Memory B cell (primary cell): ENCODE measurements around the gene GPX3.
A peak's percentile ranks its signal among the peaks of the same experiment; 100 is the strongest.

Source experiments
- ATAC-seq: fragments of 150-1000 bp; cut with Tn5 transposase; 2 replicates; pipeline ENCODE4 v1.10.0; 2021; ENCODE audit warnings: low read depth, mild to moderate bottlenecking, moderate library complexity
- DNase-seq, 2 donors: peaks; one replicate each; pipeline ENCODE4 v3.0.0; 2022; ENCODE audit warnings: low spot score in 2 of 2
- H3K27ac Mint-ChIP-seq: one replicate; pipeline ENCODE4 v1.8.0; 2022; ENCODE audit warnings: mild to moderate bottlenecking, moderate library complexity, mixed read lengths
- H3K27me3 Mint-ChIP-seq: one replicate; pipeline ENCODE4 v1.8.0; 2022; ENCODE audit warnings: mixed read lengths
- H3K36me3 Mint-ChIP-seq: one replicate; pipeline ENCODE4 v1.8.0; 2022; ENCODE audit warnings: mild to moderate bottlenecking, mixed read lengths
- H3K4me1 Mint-ChIP-seq: one replicate; pipeline ENCODE4 v1.8.0; 2022; ENCODE audit warnings: mixed read lengths
- H3K4me3 Mint-ChIP-seq: one replicate; pipeline ENCODE4 v1.8.0; 2022; ENCODE audit warnings: mild to moderate bottlenecking, moderate library complexity, mixed read lengths
- H3K9me3 Mint-ChIP-seq: one replicate; pipeline ENCODE4 v1.8.0; 2022; ENCODE audit warnings: mixed read lengths

GPX3 gene

GRCh38 chr5:151064916-151065499, 44.6 kb downstream of the GPX3 start:
- Mint-ChIP-seq H3K27me3 (no peaks in the 10 kb centered on the region), H3K4me1 (peaks cover 69% of the 10 kb centered on the region), H3K4me3 (no peak overlapping the region), H3K36me3 (peaks cover 18% of the 10 kb centered on the region), H3K9me3 (no peaks in the 10 kb centered on the region), H3K27ac (peak overlapping the region; percentile 35)
- no peak for DNase-seq
- ATAC-seq: no peak

GRCh38 chr5:151065609-151066008, 45.2 kb downstream of the GPX3 start:
- H3K4me3 Mint-ChIP-seq: no peak overlapping the region
- DNase-seq: no peak
- H3K27ac Mint-ChIP-seq: peak overlapping the region; percentile 61
- peaks cover 68% of the 10 kb centered on the region for H3K4me1 Mint-ChIP-seq
- no peak for ATAC-seq
- H3K27me3 Mint-ChIP-seq: no peaks in the 10 kb centered on the region
- H3K9me3 Mint-ChIP-seq: no peaks in the 10 kb centered on the region
- peaks cover 18% of the 10 kb centered on the region for H3K36me3 Mint-ChIP-seq

GRCh38 chr5:151066920-151067319, 46.5 kb downstream of the GPX3 start:
- Mint-ChIP-seq H3K9me3 (no peaks in the 10 kb centered on the region), H3K4me1 (peaks cover 66% of the 10 kb centered on the region), H3K36me3 (peaks cover 14% of the 10 kb centered on the region), H3K27ac (peak overlapping the region; percentile 82), H3K4me3 (no peak overlapping the region), H3K27me3 (no peaks in the 10 kb centered on the region)
- DNase-seq (no peak), ATAC-seq (no peak)

- Mint-ChIP-seq H3K4me3 (peak overlapping the region; percentile 57), H3K36me3 (peaks cover 12% of the 10 kb centered on the region), H3K4me1 (peaks cover 70% of the 10 kb centered on the region), H3K27ac (peak overlapping the region; percentile 82), H3K9me3 (no peaks in the 10 kb centered on the region), H3K27me3 (no peaks in the 10 kb centered on the region)
- DNase-seq (no peak), ATAC-seq (peak; percentile 7)
Measured at GRCh38 chr5:151067632-151068432, 47.4 kb downstream of the GPX3 start.

- Mint-ChIP-seq H3K4me1 (peaks cover 68% of the 10 kb centered on the region), H3K27me3 (no peaks in the 10 kb centered on the region), H3K4me3 (peak overlapping the region; percentile 35), H3K9me3 (no peaks in the 10 kb centered on the region), H3K27ac (peak overlapping the region; percentile 82), H3K36me3 (peaks cover 10% of the 10 kb centered on the region)
- DNase-seq: peak in 1 of 2 donors; percentile 30
- ATAC-seq: peak; percentile 81
Measured at GRCh38 chr5:151068433-151069197, 48.2 kb downstream of the GPX3 start.

- peaks cover 12% of the 10 kb centered on the region for H3K36me3 Mint-ChIP-seq
- H3K27me3 Mint-ChIP-seq: no peaks in the 10 kb centered on the region
- ATAC-seq (no peak), DNase-seq (no peak)
- peaks cover 62% of the 10 kb centered on the region for H3K4me1 Mint-ChIP-seq
- H3K4me3 Mint-ChIP-seq: no peak overlapping the region
- H3K27ac Mint-ChIP-seq: no peak overlapping the region
- no peaks in the 10 kb centered on the region for H3K9me3 Mint-ChIP-seq
Measured at GRCh38 chr5:151070449-151070848, 50.1 kb downstream of the GPX3 start.

- no peak overlapping the region for H3K4me3 Mint-ChIP-seq
- peaks cover 15% of the 10 kb centered on the region for H3K36me3 Mint-ChIP-seq
- H3K9me3 Mint-ChIP-seq: no peaks in the 10 kb centered on the region
- no peaks in the 10 kb centered on the region for H3K27me3 Mint-ChIP-seq
- no peak for ATAC-seq
- DNase-seq: no peak
- peaks cover 63% of the 10 kb centered on the region for H3K4me1 Mint-ChIP-seq
- peak overlapping the region; percentile 62 for H3K27ac Mint-ChIP-seq
Measured at GRCh38 chr5:151071021-151071420, 50.6 kb downstream of the GPX3 start.

GRCh38 chr5:151071848-151072629, 51.6 kb downstream of the GPX3 start:
- DNase-seq (no peak), ATAC-seq (no peak)
- Mint-ChIP-seq H3K4me3 (no peak overlapping the region), H3K4me1 (peaks cover 66% of the 10 kb centered on the region), H3K9me3 (no peaks in the 10 kb centered on the region), H3K27me3 (no peaks in the 10 kb centered on the region), H3K36me3 (peaks cover 23% of the 10 kb centered on the region), H3K27ac (peak overlapping the region; percentile 62)

GRCh38 chr5:151072630-151073025, 52.2 kb downstream of the GPX3 start:
- Mint-ChIP-seq H3K9me3 (no peaks in the 10 kb centered on the region), H3K36me3 (peaks cover 24% of the 10 kb centered on the region), H3K27me3 (no peaks in the 10 kb centered on the region), H3K27ac (peak overlapping the region; percentile 62), H3K4me1 (peaks cover 67% of the 10 kb centered on the region), H3K4me3 (no peak overlapping the region)
- ATAC-seq (no peak), DNase-seq (no peak)

- peaks cover 66% of the 10 kb centered on the region for H3K4me1 Mint-ChIP-seq
- H3K9me3 Mint-ChIP-seq: no peaks in the 10 kb centered on the region
- H3K27me3 Mint-ChIP-seq: no peaks in the 10 kb centered on the region
- no peak for ATAC-seq
- H3K36me3 Mint-ChIP-seq: peaks cover 27% of the 10 kb centered on the region
- H3K27ac Mint-ChIP-seq: peak overlapping the region; percentile 62
- no peak overlapping the region for H3K4me3 Mint-ChIP-seq
- no peak for DNase-seq
Measured at GRCh38 chr5:151073280-151073679, 52.9 kb downstream of the GPX3 start.

GRCh38 chr5:151074557-151074956, 54.2 kb downstream of the GPX3 start:
- H3K27ac Mint-ChIP-seq: peak overlapping the region; percentile 45
- H3K4me1 Mint-ChIP-seq: peaks cover 62% of the 10 kb centered on the region
- no peaks in the 10 kb centered on the region for H3K9me3 Mint-ChIP-seq
- DNase-seq (no peak), ATAC-seq (no peak)
- no peaks in the 10 kb centered on the region for H3K27me3 Mint-ChIP-seq
- peaks cover 27% of the 10 kb centered on the region for H3K36me3 Mint-ChIP-seq
- no peak overlapping the region for H3K4me3 Mint-ChIP-seq

- H3K4me3 Mint-ChIP-seq: peak overlapping the region; percentile 66
- H3K36me3 Mint-ChIP-seq: peaks cover 27% of the 10 kb centered on the region
Measured at GRCh38 chr5:151075698-151076331, 55.4 kb downstream of the GPX3 start.

GRCh38 chr5:151076616-151077015, 56.2 kb downstream of the GPX3 start:
- DNase-seq: no peak
- H3K9me3 Mint-ChIP-seq: no peaks in the 10 kb centered on the region
- peaks cover 25% of the 10 kb centered on the region for H3K36me3 Mint-ChIP-seq
- peaks cover 51% of the 10 kb centered on the region for H3K4me1 Mint-ChIP-seq
- H3K27me3 Mint-ChIP-seq: no peaks in the 10 kb centered on the region
- H3K4me3 Mint-ChIP-seq: peak overlapping the region; percentile 91
- H3K27ac Mint-ChIP-seq: peak overlapping the region; percentile 84
- no peak for ATAC-seq

More at GRCh38 chr5:151075698-151076331, 55.4 kb downstream of the GPX3 start:
- H3K27ac Mint-ChIP-seq: peak overlapping the region; percentile 84
- no peaks in the 10 kb centered on the region for H3K9me3 Mint-ChIP-seq
- no peak for DNase-seq
- no peak for ATAC-seq
- peaks cover 57% of the 10 kb centered on the region for H3K4me1 Mint-ChIP-seq
- no peaks in the 10 kb centered on the region for H3K27me3 Mint-ChIP-seq
